ENCODE measurements around the gene NOP14. TPM values are rescaled to one million over a fixed set of nuclear protein-coding genes. Genes with fewer than 3 reads are reported as not detected.
"Not testable (repeated sequence)": the region's sequence is repeated elsewhere in the genome, so short reads cannot be mapped to it uniquely, and the experiment has no call there.

NOP14 gene
- total RNA-seq, 2 donors from 2014 or later: 6.6 to 21.0 TPM

DNA sequence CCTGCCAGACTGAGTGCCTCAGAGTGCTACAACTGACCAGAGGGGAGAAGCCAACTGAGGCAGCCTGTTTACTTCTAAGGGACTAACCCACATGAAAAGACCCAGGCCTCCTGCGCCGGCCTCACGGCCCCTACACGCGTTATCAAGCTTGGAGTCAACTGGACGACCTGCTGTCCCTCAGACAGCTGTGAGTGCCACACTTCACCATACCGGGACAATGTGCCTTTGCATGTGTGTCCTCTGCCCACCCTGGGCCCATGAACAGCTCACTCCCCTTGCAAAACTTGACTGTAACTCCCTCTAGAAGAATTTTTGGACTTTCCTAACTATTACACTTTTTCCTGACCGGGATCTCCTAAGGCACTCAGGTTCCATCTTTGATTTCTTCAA is 1.8 kb downstream of the NOP14 start:
- H3K27ac ChIP-seq: no peak overlapping the region
- H3K4me3 ChIP-seq: peak overlapping the region; percentile 95
- DNase-seq (ENCODE audit: low spot score) (no peak), ATAC-seq (ENCODE audit: insufficient number of reproducible peaks, low FRiP score, low read depth) (no peak)
- no peaks in the 10 kb centered on the region for H3K9me3 ChIP-seq
- no peak for TF ChIP-seq CTCF (IDR thresholded peaks at IDR 0.05)
- peaks cover 15 to 35% of the 10 kb centered on the region in 2 donors for H3K4me1 ChIP-seq (ENCODE audit: control insufficient read depth in 1 of 2, low read depth in 2 of 2)
- H3K27me3 ChIP-seq (replicated peaks; ENCODE audit: insufficient read depth): no peaks in the 10 kb centered on the region
- peaks cover 10% of the 10 kb centered on the region for H3K36me3 ChIP-seq

DNA sequence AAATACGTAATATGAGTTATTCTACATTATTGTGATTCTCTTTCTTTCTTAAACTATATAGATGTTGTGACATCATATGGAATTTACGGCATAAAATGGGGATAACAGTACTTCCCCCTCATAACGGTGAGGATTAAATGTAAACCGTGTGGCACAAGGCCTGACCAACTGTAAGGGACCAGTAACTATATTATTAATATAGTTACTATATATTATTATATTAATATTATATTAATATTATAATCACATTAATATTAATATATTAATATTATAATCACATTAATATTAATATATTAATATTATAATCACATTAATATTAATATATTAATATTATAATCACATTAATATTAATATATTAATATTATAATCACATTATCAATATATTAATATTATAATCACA is 2.8 kb downstream of the NOP14 start:
- not testable (repeated sequence) for H3K27ac ChIP-seq; ATAC-seq (ENCODE audit: insufficient number of reproducible peaks, low FRiP score, low read depth); H3K4me3 ChIP-seq; H3K9me3 ChIP-seq; H3K27me3 ChIP-seq (replicated peaks; ENCODE audit: insufficient read depth); DNase-seq (ENCODE audit: low spot score)
- H3K36me3 ChIP-seq: peaks cover 13% of the 10 kb centered on the region
- peaks cover 15 to 35% of the 10 kb centered on the region in 2 donors for H3K4me1 ChIP-seq (ENCODE audit: control insufficient read depth in 1 of 2, low read depth in 2 of 2)

DNA sequence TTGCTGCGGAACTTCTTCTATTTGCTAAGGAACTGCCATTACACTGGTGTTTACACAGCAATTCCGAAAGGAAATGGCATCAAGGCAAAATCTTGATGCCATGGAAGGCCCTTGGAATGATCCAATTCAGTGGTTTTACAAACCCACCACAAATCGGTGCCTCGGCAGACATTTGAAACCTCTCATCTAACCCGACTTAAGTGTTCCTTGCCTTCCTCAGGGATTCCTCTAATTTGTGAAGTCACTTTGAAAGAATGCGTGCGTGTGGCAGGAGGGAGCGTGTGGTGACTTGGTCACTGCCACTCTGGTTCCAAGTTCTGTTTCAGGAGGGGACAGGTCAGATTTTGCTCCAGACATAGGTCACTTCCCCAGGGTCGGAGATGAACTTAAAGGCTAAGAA is 4.8 kb downstream of the NOP14 start:
- ATAC-seq (ENCODE audit: insufficient number of reproducible peaks, low FRiP score, low read depth) (no peak), DNase-seq (ENCODE audit: low spot score) (no peak)
- no peak for TF ChIP-seq CTCF (IDR thresholded peaks at IDR 0.05)
- Histone ChIP-seq H3K36me3 (peaks cover 21% of the 10 kb centered on the region), H3K27me3 (replicated peaks; ENCODE audit: insufficient read depth) (no peaks in the 10 kb centered on the region), H3K27ac (no peak overlapping the region), H3K4me3 (no peak overlapping the region), H3K4me1 (ENCODE audit: control insufficient read depth in 1 of 2, low read depth in 2 of 2) (peaks cover 12 to 23% of the 10 kb centered on the region in 2 donors), H3K9me3 (no peaks in the 10 kb centered on the region)

DNA sequence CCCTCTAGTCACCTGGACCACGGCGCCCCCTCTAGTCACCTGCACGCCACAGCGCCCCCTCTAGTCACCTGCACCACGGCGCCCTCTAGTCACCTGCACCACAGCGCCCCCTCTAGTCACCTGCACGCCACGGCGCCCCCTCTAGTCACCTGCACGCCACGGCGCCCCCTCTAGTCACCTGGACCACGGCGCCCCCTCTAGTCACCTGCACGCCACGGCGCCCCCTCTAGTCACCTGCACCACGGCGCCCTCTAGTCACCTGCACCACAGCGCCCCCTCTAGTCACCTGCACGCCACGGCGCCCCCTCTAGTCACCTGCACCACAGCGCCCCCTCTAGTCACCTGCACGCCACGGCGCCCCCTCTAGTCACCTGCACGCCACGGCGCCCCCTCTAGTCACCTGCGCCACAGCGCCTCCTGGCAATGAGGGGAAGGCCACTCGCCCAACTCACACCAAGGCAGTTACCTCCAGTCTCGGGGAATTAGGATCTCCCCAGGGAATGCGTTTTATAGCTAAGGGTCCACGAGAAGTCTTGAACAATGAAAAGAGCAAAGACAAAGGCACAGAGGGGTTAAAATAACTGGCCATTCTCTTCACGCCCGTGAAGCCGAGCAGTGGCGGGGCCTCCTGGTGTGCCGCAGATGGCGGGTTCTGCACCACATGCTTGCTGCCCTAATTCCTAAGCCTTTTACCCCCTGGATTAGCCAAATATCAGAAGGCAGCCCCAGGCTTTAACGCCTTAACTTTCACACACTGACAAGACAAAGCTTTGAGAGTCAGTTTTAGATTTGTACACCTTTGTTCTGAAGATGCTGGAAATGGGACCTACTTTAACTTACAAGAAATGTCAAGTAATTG is 7.8 kb downstream of the NOP14 start:
- H3K27me3 ChIP-seq (replicated peaks; ENCODE audit: insufficient read depth); DNase-seq (ENCODE audit: low spot score): not testable (repeated sequence)
- H3K36me3 ChIP-seq: peaks cover 47% of the 10 kb centered on the region

GRCh38 chr4:2954358-2955185 is 8.6 kb downstream of the NOP14 start:
- no peak for DNase-seq (ENCODE audit: low spot score)
- H3K27me3 ChIP-seq (replicated peaks; ENCODE audit: insufficient read depth): no peaks in the 10 kb centered on the region
- peaks cover 54% of the 10 kb centered on the region for H3K36me3 ChIP-seq
- ATAC-seq (ENCODE audit: insufficient number of reproducible peaks, low FRiP score, low read depth): no peak
- H3K4me3 ChIP-seq: no peak overlapping the region
- H3K9me3 ChIP-seq: no peaks in the 10 kb centered on the region
- TF ChIP-seq CTCF (IDR thresholded peaks at IDR 0.05): no peak
- peaks cover 0 to 8% of the 10 kb centered on the region in 2 donors for H3K4me1 ChIP-seq (ENCODE audit: control insufficient read depth in 1 of 2, low read depth in 2 of 2)
- no peak overlapping the region for H3K27ac ChIP-seq

More for the DNA sequence above, 7.8 kb downstream of the NOP14 start:
- not testable (repeated sequence) for H3K27ac ChIP-seq; ATAC-seq (ENCODE audit: insufficient number of reproducible peaks, low FRiP score, low read depth); H3K4me3 ChIP-seq; H3K4me1 ChIP-seq (ENCODE audit: control insufficient read depth in 1 of 2, low read depth in 2 of 2); H3K9me3 ChIP-seq

GRCh38 chr4:2953496-2953895 is 9.7 kb downstream of the NOP14 start:
- Histone ChIP-seq H3K36me3 (peaks cover 58% of the 10 kb centered on the region), H3K4me1 (ENCODE audit: control insufficient read depth in 1 of 2, low read depth in 2 of 2) (peaks cover 0 to 2% of the 10 kb centered on the region in 2 donors), H3K27ac (no peak overlapping the region), H3K27me3 (replicated peaks; ENCODE audit: insufficient read depth) (no peaks in the 10 kb centered on the region), H3K9me3 (no peaks in the 10 kb centered on the region), H3K4me3 (no peak overlapping the region)
- DNase-seq (ENCODE audit: low spot score): no peak
- no peak for TF ChIP-seq CTCF (IDR thresholded peaks at IDR 0.05)
- no peak for ATAC-seq (ENCODE audit: insufficient number of reproducible peaks, low FRiP score, low read depth)

All from thoracic aorta (tissue), 2 donors.